DOHH2 (cell line): Measurements from ENCODE around the gene SNRPA.

ENCODE experiments used
- H3F3A ChIP-seq: fragments of 200-600 bp; sonication (generic), shearing (Covaris generic); 2 replicates; pipeline ENCODE4 v1.6.0; 2016; ENCODE audit warnings: antibody characterized with exemption, mild to moderate bottlenecking; ENCODE audit not compliant: control insufficient read depth, insufficient read depth
- H3K27ac ChIP-seq: fragments of 200-600 bp; sonication (generic); 2 replicates; pipeline ENCODE4 v1.5.1; 2014; ENCODE audit warnings: low read depth, mild to moderate bottlenecking, low read length, moderate library complexity
- H3K27me3 ChIP-seq: fragments of 200-600 bp; sonication (generic); 2 replicates; pipeline ENCODE4 v1.6.1; 2014; ENCODE audit warnings: mild to moderate bottlenecking, low read length, mixed read lengths; ENCODE audit not compliant: control insufficient read depth
- H3K36me3 ChIP-seq: fragments of 200-600 bp; sonication (generic); 2 replicates; pipeline ENCODE4 v1.6.1; 2014; ENCODE audit warnings: mild to moderate bottlenecking, low read length, moderate library complexity, mixed read lengths; ENCODE audit not compliant: control insufficient read depth
- H3K4me1 ChIP-seq: fragments of 200-600 bp; sonication (generic); 2 replicates; pipeline ENCODE4 v1.6.1; 2014; ENCODE audit warnings: mild to moderate bottlenecking, low read length, mixed read lengths; ENCODE audit not compliant: control insufficient read depth
- H3K4me2 ChIP-seq: fragments of 200-600 bp; sonication (generic); 2 replicates; pipeline ENCODE4 v1.6.0; 2014; ENCODE audit warnings: mild to moderate bottlenecking, low read length, moderate library complexity
- H3K4me3 ChIP-seq: fragments of 200-600 bp; sonication (generic); 2 replicates; pipeline ENCODE4 v1.5.1; 2014; ENCODE audit warnings: mild to moderate bottlenecking, low read length, mixed read lengths
- H3K79me2 ChIP-seq: fragments of 200-600 bp; sonication (generic); 2 replicates; pipeline ENCODE4 v1.6.1; 2014; ENCODE audit warnings: mild to moderate bottlenecking, low read length, mixed read lengths; ENCODE audit not compliant: control insufficient read depth
- H3K9me2 ChIP-seq: fragments of 200-600 bp; sonication (generic); replicated peaks from 2 replicates; pipeline ENCODE4 v1.6.1; 2014; ENCODE audit warnings: mild to moderate bottlenecking, low read length, mixed read lengths; ENCODE audit not compliant: control insufficient read depth
- H3K9me3 ChIP-seq: fragments of 200-600 bp; sonication (generic); 2 replicates; pipeline ENCODE4 v1.6.1; 2014; ENCODE audit warnings: antibody characterized with exemption, low read length, mixed read lengths; ENCODE audit not compliant: control insufficient read depth, insufficient read depth
- H4K20me1 ChIP-seq: fragments of 200-600 bp; sonication (generic); 2 replicates; pipeline ENCODE4 v1.6.0; 2014; ENCODE audit warnings: low read depth, mild to moderate bottlenecking, antibody characterized with exemption, low read length, moderate library complexity; ENCODE audit not compliant: control insufficient read depth, insufficient read depth
- EZH2phosphoT487 ChIP-seq: fragments of 200-600 bp; sonication (generic); IDR thresholded peaks from 2 replicates; pipeline ENCODE4 v1.6.1; 2017; ENCODE audit warnings: borderline replicate concordance, mild to moderate bottlenecking, antibody characterized with exemption, low read length, moderate library complexity, mixed read lengths
- TF ChIP-seq, protein P1 (sequence below): fragments of 200-600 bp; sonication (generic); IDR thresholded peaks from one replicate; pipeline ENCODE4 v1.5.1; 2014; ENCODE audit warnings: antibody characterized with exemption, mild to moderate bottlenecking, low read depth, low read length; ENCODE audit not compliant: poor library complexity, severe bottlenecking

The SNRPA gene

DNA sequence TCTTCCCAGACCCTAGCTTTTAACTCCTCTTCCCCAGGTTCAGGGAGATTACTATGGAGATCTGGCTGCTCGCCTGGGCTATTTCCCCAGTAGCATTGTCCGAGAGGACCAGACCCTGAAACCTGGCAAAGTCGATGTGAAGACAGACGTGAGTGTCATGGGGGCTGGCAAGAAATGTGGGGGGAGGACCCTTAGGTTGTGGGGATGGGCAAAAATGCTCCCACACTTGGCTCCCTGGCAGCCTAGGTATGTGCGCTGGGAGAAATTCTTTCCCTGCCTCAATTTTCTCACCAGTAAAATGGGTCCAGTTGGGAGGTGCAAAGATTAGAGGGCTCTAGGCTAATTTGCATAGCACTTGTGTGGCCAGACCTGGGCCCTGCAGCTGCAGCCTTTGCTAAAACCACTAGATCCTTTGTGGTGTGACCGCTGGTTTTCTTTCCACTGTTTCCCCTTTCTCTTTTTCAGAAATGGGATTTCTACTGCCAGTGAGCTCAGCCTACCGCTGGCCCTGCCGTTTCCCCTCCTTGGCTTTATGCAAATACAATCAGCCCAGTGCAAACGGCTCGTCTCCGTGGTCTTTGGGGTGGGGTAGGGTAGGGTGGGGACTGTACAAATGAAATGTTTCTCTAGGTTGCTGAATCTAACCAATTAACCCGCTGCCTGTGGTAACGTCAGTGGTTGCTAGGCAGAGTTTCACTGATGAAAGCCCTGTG lies 26.1 kb downstream of the SNRPA start:
- Histone ChIP-seq H3K9me3 (no peaks in the 10 kb centered on the region), H3K9me2 (no peaks in the 10 kb centered on the region), H3K79me2 (peaks cover 12% of the 10 kb centered on the region), H3K4me1 (peaks cover 51% of the 10 kb centered on the region), H3K4me3 (peak overlapping the region; percentile 89), H3K27me3 (no peaks in the 10 kb centered on the region), H3K27ac (peak overlapping the region; percentile 99), H3K4me2 (peak overlapping the region; percentile 99), H3K36me3 (peaks cover 6% of the 10 kb centered on the region; the same call in 1 of the 2 replicates), H3F3A (peaks cover 18% of the 10 kb centered on the region), H4K20me1 (no peaks in the 10 kb centered on the region)
- TF ChIP-seq EZH2phosphoT487: no peak
- TF ChIP-seq, protein P1, sequence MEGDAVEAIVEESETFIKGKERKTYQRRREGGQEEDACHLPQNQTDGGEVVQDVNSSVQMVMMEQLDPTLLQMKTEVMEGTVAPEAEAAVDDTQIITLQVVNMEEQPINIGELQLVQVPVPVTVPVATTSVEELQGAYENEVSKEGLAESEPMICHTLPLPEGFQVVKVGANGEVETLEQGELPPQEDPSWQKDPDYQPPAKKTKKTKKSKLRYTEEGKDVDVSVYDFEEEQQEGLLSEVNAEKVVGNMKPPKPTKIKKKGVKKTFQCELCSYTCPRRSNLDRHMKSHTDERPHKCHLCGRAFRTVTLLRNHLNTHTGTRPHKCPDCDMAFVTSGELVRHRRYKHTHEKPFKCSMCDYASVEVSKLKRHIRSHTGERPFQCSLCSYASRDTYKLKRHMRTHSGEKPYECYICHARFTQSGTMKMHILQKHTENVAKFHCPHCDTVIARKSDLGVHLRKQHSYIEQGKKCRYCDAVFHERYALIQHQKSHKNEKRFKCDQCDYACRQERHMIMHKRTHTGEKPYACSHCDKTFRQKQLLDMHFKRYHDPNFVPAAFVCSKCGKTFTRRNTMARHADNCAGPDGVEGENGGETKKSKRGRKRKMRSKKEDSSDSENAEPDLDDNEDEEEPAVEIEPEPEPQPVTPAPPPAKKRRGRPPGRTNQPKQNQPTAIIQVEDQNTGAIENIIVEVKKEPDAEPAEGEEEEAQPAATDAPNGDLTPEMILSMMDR: no peak

- Histone ChIP-seq H3K79me2 (peaks cover 12% of the 10 kb centered on the region), H3K9me2 (no peaks in the 10 kb centered on the region), H4K20me1 (no peaks in the 10 kb centered on the region), H3K27me3 (no peaks in the 10 kb centered on the region), H3K4me2 (peak overlapping the region; percentile 99), H3K4me3 (peak overlapping the region; percentile 89), H3K36me3 (peaks cover 6% of the 10 kb centered on the region; the same call in 1 of the 2 replicates), H3K9me3 (no peaks in the 10 kb centered on the region), H3F3A (peaks cover 18% of the 10 kb centered on the region), H3K4me1 (peaks cover 51% of the 10 kb centered on the region), H3K27ac (peak overlapping the region; percentile 99)
- TF ChIP-seq, protein P1: no peak
- TF ChIP-seq EZH2phosphoT487: no peak
Observed at GRCh38 chr19:40777645-40777936, 26.6 kb downstream of the SNRPA start.

DNA sequence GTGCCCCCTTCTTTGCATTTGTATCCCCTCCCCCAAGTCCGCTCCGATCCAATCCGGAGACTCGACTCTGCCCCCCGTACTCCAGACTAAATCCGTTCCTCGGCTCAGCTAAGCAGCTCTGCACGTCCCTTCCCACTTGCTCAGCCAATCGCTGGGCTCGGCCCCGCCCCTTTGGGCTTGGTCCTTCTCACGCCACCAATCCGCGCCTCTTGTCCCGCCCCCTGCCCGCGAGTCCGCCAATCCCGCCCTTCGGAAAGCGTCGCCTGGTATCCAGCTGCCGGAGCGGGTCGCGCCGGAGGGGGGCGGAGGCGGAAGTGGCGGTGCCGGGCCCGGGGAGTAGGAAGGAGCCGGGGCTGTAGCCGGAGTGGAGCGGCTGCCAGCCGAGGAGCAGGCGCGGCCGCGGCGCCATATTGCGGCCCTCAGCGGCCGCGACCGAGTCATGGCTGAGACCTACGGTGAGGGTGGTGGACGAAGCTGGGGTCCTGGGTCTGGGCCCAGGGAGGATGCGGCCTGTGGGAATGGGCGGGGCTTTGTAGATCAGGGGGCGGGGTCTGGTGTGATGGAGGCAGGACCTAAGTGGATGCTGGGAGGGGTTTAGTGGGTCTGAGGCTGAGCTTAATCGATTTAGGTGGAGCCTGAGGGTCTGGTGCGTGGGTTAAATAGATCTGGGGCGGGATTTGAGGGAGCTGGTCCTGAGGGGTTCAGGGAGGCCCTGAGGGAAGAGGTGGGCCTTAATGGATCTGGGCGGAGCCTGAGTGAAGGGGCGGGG lies 27.1 kb downstream of the SNRPA start, which contains the start of gene RAB4B:
Gene RAB4B (plus strand): TSS at position 311 of the 769 bp plus-strand sequence. CDS start 129 bp downstream, at position 440.
- Histone ChIP-seq H3K27ac (peak within 1 kb of the TSS; percentile 99), H3F3A (peaks cover 18% of the 10 kb centered on the region), H3K4me2 (peak within 1 kb of the TSS; percentile 99), H3K9me3 (no peaks in the 10 kb centered on the region), H3K27me3 (no peaks in the 10 kb centered on the region), H3K9me2 (no peaks in the 10 kb centered on the region), H3K4me3 (peak within 1 kb of the TSS; percentile 89), H3K79me2 (peaks cover 12% of the 10 kb centered on the region), H3K36me3 (peaks cover 6% of the 10 kb centered on the region; the same call in 1 of the 2 replicates), H3K4me1 (peaks cover 51% of the 10 kb centered on the region), H4K20me1 (no peaks in the 10 kb centered on the region)
- TF ChIP-seq EZH2phosphoT487: no peak
- TF ChIP-seq, protein P1: no peak
